Uterus (tissue), 4 donors: ENCODE results near the gene OGDHL. TPM values are rescaled to one million over a fixed set of nuclear protein-coding genes. Genes with fewer than 3 reads are reported as not detected.

ENCODE experiments used
- DNase-seq, 2 donors: peaks; one replicate each; pipeline ENCODE4 v3.0.0-alpha.2; 2019 to 2020
- H3K27ac ChIP-seq, 2 donors: fragments of 200-600 bp; sonication (generic); 1 replicate in 1 of 2; 2 replicates in 1 of 2; pipeline ENCODE4 v1.5.1; 2016 to 2018
- H3K27me3 ChIP-seq, 2 donors: fragments of 200-600 bp; sonication (generic); one replicate each; pipeline ENCODE4 v1.5.1; 2018 to 2019; ENCODE audit warnings: control low read depth in 1 of 2
- H3K36me3 ChIP-seq, 2 donors: fragments of 200-600 bp; sonication (generic); one replicate each; pipeline ENCODE4 v1.5.1; 2019; ENCODE audit warnings: control low read depth in 1 of 2
- H3K4me1 ChIP-seq, 2 donors: fragments of 200-600 bp; sonication (generic); one replicate each; pipeline ENCODE4 v1.5.1; 2018 to 2019; ENCODE audit warnings: control low read depth in 1 of 2
- H3K4me3 ChIP-seq, 2 donors: fragments of 200-600 bp; sonication (generic); 1 replicate in 1 of 2; 2 replicates in 1 of 2; pipeline ENCODE4 v1.5.1; 2018 to 2019; ENCODE audit warnings: mild to moderate bottlenecking in 1 of 2
- H3K9me3 ChIP-seq, 2 donors: fragments of 200-600 bp; sonication (generic); one replicate each; pipeline ENCODE4 v1.5.1; 2019; ENCODE audit warnings: control low read depth in 1 of 2
- CTCF ChIP-seq, 4 experiments: fragments of 200-600 bp in 2 of 4; fragments of 450-650 bp in 2 of 4; sonication (generic) in 2 of 4; IDR thresholded peaks; one replicate each; pipeline ENCODE4 v1.5.1; 2016 to 2019; ENCODE audit warnings: antibody characterized with exemption in 4 of 4, mild to moderate bottlenecking in 2 of 4, moderate library complexity in 1 of 4
- POLR2A ChIP-seq, 2 donors: fragments of 450-650 bp; IDR thresholded peaks; one replicate each; pipeline ENCODE4 v1.6.1; 2016; ENCODE audit warnings: antibody characterized with exemption in 2 of 2, mild to moderate bottlenecking in 1 of 2, moderate library complexity in 1 of 2
- intact Hi-C: fragments of 100-400 bp; cut with DNase I; formaldehyde crosslinking; loops from one replicate; pipeline ENCODE4 v1.15.1; 2023; ENCODE audit warnings: low total_unique reads
- total RNA-seq, 4 donors: library from RNA; depleted of rRNA in 3 of 4; stranded (reverse); fragments of >200 nt in 3 of 4; gene quantifications; one replicate each; pipeline versions ENCODE4 v1.1.0 to v1.2.4, GENCODE V29; 2014 to 2023
- donor health status: DM: yes; HTN: yes; CAD: no.

The OGDHL gene
- total RNA-seq, 4 donors from 2014 or later, result 0.15 to 5.9 TPM; not detected in 2

- no peaks in the 10 kb centered on the region for H3K4me1 ChIP-seq
- H3K9me3 ChIP-seq, result no peaks in the 10 kb centered on the region
- intact Hi-C loops, result no loop called here
- TF ChIP-seq POLR2A (IDR thresholded peaks at IDR 0.05) (no peak), CTCF (IDR thresholded peaks at IDR 0.05) (no peak)
- H3K36me3 ChIP-seq, result no peaks in the 10 kb centered on the region
- no peak overlapping the region for H3K27ac ChIP-seq
- no peak overlapping the region for H3K4me3 ChIP-seq
- no peak for DNase-seq
- H3K27me3 ChIP-seq, result no peaks in the 10 kb centered on the region
Measured at GRCh38 chr10:49700997-49701396, 61.1 kb downstream of the OGDHL start.

- H3K9me3 ChIP-seq, result no peaks in the 10 kb centered on the region
- TF ChIP-seq POLR2A (IDR thresholded peaks at IDR 0.05), result no peak
- TF ChIP-seq CTCF (IDR thresholded peaks at IDR 0.05), result no peak
- DNase-seq, result no peak
- no peak overlapping the region for H3K4me3 ChIP-seq
- H3K36me3 ChIP-seq, result no peaks in the 10 kb centered on the region
- intact Hi-C loops, result no loop called here
- H3K4me1 ChIP-seq, result no peaks in the 10 kb centered on the region
- H3K27me3 ChIP-seq, result no peaks in the 10 kb centered on the region
- H3K27ac ChIP-seq, result no peak overlapping the region
Measured at GRCh38 chr10:49700211-49700610, 61.9 kb downstream of the OGDHL start.

GRCh38 chr10:49698679-49699078 is 63.4 kb downstream of the OGDHL start:
- no peaks in the 10 kb centered on the region for H3K27me3 ChIP-seq
- H3K36me3 ChIP-seq, result no peaks in the 10 kb centered on the region
- H3K4me1 ChIP-seq, result no peaks in the 10 kb centered on the region
- H3K4me3 ChIP-seq, result no peak overlapping the region
- no peak overlapping the region for H3K27ac ChIP-seq
- no peak for TF ChIP-seq CTCF (IDR thresholded peaks at IDR 0.05)
- TF ChIP-seq POLR2A (IDR thresholded peaks at IDR 0.05), result no peak
- no peaks in the 10 kb centered on the region for H3K9me3 ChIP-seq
- DNase-seq, result no peak
- intact Hi-C loops, result no loop called here

GRCh38 chr10:49696311-49696710 is 65.8 kb downstream of the OGDHL start:
- no peaks in the 10 kb centered on the region for H3K9me3 ChIP-seq
- intact Hi-C loops, result no loop called here
- H3K4me1 ChIP-seq, result no peaks in the 10 kb centered on the region
- DNase-seq, result no peak
- no peak overlapping the region for H3K4me3 ChIP-seq
- TF ChIP-seq POLR2A (IDR thresholded peaks at IDR 0.05) (no peak), CTCF (IDR thresholded peaks at IDR 0.05) (no peak)
- H3K27ac ChIP-seq, result no peak overlapping the region
- H3K27me3 ChIP-seq, result no peaks in the 10 kb centered on the region
- no peaks in the 10 kb centered on the region for H3K36me3 ChIP-seq

- H3K27me3 ChIP-seq, result no peaks in the 10 kb centered on the region
- no peak overlapping the region for H3K27ac ChIP-seq
- no peaks in the 10 kb centered on the region for H3K4me1 ChIP-seq
- H3K36me3 ChIP-seq, result no peaks in the 10 kb centered on the region
- intact Hi-C loops, result no loop called here
- DNase-seq, result no peak
- H3K9me3 ChIP-seq, result no peaks in the 10 kb centered on the region
- TF ChIP-seq CTCF (IDR thresholded peaks at IDR 0.05) (no peak), POLR2A (IDR thresholded peaks at IDR 0.05) (no peak)
- no peak overlapping the region for H3K4me3 ChIP-seq
Measured at GRCh38 chr10:49694466-49694865, 67.7 kb downstream of the OGDHL start.
